GM19324 (cell line): Measurements from ENCODE around the gene COPB1.

Experiments used
- ATAC-seq: cut with Tn5 transposase; IDR thresholded peaks from one replicate; pipeline ENCODE4 v1.9.1; 2021; ENCODE audit warnings: mild to moderate bottlenecking, moderate library complexity; ENCODE audit not compliant: unreplicated experiment, low FRiP score

Gene COPB1

GRCh38 chr11:14435717-14436512 is 63.7 kb downstream of the COPB1 start:
- ATAC-seq: no peak

GRCh38 chr11:14425621-14426020 is 74.0 kb downstream of the COPB1 start:
- ATAC-seq: no peak

GRCh38 chr11:14424096-14424495 is 75.5 kb downstream of the COPB1 start:
- no peak for ATAC-seq

- no peak for ATAC-seq
These were observed 76.0 kb downstream of the COPB1 start for GRCh38 chr11:14423633-14424032.

- no peak for ATAC-seq
These were observed 76.8 kb downstream of the COPB1 start for GRCh38 chr11:14422814-14423182.

- no peak for ATAC-seq
These were observed 77.4 kb downstream of the COPB1 start for GRCh38 chr11:14422052-14422813.

GRCh38 chr11:14420223-14420622 is 79.4 kb downstream of the COPB1 start:
- ATAC-seq: no peak

- ATAC-seq: no peak
These were observed 80.7 kb downstream of the COPB1 start for GRCh38 chr11:14418801-14419417.

GRCh38 chr11:14417617-14418374 is 81.8 kb downstream of the COPB1 start:
- no peak for ATAC-seq

GRCh38 chr11:14417186-14417585 is 82.4 kb downstream of the COPB1 start:
- ATAC-seq: no peak

GRCh38 chr11:14414470-14415461 is 84.8 kb downstream of the COPB1 start:
- ATAC-seq: peak; percentile 67

- ATAC-seq: no peak
These were observed 86.1 kb downstream of the COPB1 start for GRCh38 chr11:14413307-14414069.

GRCh38 chr11:14411818-14412217 is 87.8 kb downstream of the COPB1 start:
- no peak for ATAC-seq

GRCh38 chr11:14409891-14410290 is 89.7 kb downstream of the COPB1 start:
- ATAC-seq: no peak

GRCh38 chr11:14408612-14409011 is 91.0 kb downstream of the COPB1 start:
- no peak for ATAC-seq
